ENCODE data around the gene MTERF4.

DNA sequence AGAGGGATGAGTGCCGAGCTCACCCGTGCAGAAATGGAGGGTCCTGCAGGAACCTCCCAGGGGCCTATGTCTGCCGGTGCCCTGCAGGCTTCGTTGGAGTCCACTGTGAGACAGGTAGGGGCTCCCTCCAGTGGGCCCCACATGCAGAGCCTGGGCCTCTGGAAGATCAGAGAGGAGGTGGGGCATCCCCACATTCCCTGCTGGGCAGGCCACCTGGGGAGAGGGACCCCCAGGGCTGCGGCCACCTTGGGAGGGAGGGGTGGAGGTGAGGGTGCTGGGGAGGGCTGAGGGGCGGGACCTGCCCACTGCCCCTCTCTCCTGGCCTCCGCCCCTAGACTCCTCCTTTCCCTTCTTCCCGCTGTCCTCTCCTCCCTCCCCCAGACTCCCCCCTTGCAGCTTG, 38.5 kb downstream of the MTERF4 start:
- TF ChIP-seq, protein P1, sequence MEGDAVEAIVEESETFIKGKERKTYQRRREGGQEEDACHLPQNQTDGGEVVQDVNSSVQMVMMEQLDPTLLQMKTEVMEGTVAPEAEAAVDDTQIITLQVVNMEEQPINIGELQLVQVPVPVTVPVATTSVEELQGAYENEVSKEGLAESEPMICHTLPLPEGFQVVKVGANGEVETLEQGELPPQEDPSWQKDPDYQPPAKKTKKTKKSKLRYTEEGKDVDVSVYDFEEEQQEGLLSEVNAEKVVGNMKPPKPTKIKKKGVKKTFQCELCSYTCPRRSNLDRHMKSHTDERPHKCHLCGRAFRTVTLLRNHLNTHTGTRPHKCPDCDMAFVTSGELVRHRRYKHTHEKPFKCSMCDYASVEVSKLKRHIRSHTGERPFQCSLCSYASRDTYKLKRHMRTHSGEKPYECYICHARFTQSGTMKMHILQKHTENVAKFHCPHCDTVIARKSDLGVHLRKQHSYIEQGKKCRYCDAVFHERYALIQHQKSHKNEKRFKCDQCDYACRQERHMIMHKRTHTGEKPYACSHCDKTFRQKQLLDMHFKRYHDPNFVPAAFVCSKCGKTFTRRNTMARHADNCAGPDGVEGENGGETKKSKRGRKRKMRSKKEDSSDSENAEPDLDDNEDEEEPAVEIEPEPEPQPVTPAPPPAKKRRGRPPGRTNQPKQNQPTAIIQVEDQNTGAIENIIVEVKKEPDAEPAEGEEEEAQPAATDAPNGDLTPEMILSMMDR (IDR thresholded peaks at IDR 0.05; ENCODE audit: low read depth, low read length), result no peak
- no peak for TF ChIP-seq MAX (IDR thresholded peaks at IDR 0.05; ENCODE audit: low read depth, low read length)
- TF ChIP-seq POLR2A (IDR thresholded peaks at IDR 0.05; ENCODE audit: extremely low read depth, insufficient read length), result no peak
- no peak for TF ChIP-seq MYC (IDR thresholded peaks at IDR 0.05; ENCODE audit: low read depth, low read length)
